GM18861 (cell line): ENCODE data around the gene ATG16L1.

Experiments
- ATAC-seq: cut with Tn5 transposase; IDR thresholded peaks from one replicate; pipeline ENCODE4 v1.9.1; 2021; ENCODE audit not compliant: unreplicated experiment

The ATG16L1 gene

GRCh38 chr2:233226511-233227031 lies 24.9 kb upstream of the ATG16L1 start:
- ATAC-seq, result no peak

- ATAC-seq, result no peak
These were observed 24.0 kb upstream of the ATG16L1 start for GRCh38 chr2:233227346-233227978.

- no peak for ATAC-seq
These were observed 23.1 kb upstream of the ATG16L1 start for GRCh38 chr2:233228376-233228775.

GRCh38 chr2:233233618-233234230 lies 17.7 kb upstream of the ATG16L1 start:
- no peak for ATAC-seq

- ATAC-seq, result no peak
These were observed 17.2 kb upstream of the ATG16L1 start for GRCh38 chr2:233234264-233234663.

GRCh38 chr2:233234996-233235395 lies 16.5 kb upstream of the ATG16L1 start:
- ATAC-seq, result no peak

- no peak for ATAC-seq
These were observed 15.5 kb upstream of the ATG16L1 start for GRCh38 chr2:233235977-233236376.

GRCh38 chr2:233236820-233237589 lies 14.5 kb upstream of the ATG16L1 start:
- no peak for ATAC-seq

GRCh38 chr2:233240897-233241296 lies 10.6 kb upstream of the ATG16L1 start:
- no peak for ATAC-seq

GRCh38 chr2:233241803-233242202 lies 9.7 kb upstream of the ATG16L1 start:
- no peak for ATAC-seq

- ATAC-seq, result no peak
These were observed 9.1 kb upstream of the ATG16L1 start for GRCh38 chr2:233242231-233242927.

GRCh38 chr2:233243348-233243747 lies 8.1 kb upstream of the ATG16L1 start:
- no peak for ATAC-seq

- no peak for ATAC-seq
These were observed 6.7 kb upstream of the ATG16L1 start for GRCh38 chr2:233244818-233245217.

GRCh38 chr2:233245406-233245805 lies 6.1 kb upstream of the ATG16L1 start:
- no peak for ATAC-seq

- ATAC-seq, result no peak
These were observed 4.4 kb upstream of the ATG16L1 start for GRCh38 chr2:233247116-233247515.

GRCh38 chr2:233247744-233248143 lies 3.7 kb upstream of the ATG16L1 start:
- ATAC-seq, result no peak

GRCh38 chr2:233248999-233249398 lies 2.5 kb upstream of the ATG16L1 start:
- no peak for ATAC-seq

GRCh38 chr2:233250568-233250967 lies 905 bp upstream of the ATG16L1 start:
- no peak for ATAC-seq

- ATAC-seq, result no peak
These were observed 528 bp upstream of the ATG16L1 start for GRCh38 chr2:233250985-233251305.

GRCh38 chr2:233252227-233252626 lies 754 bp downstream of the ATG16L1 start:
- no peak for ATAC-seq

- ATAC-seq, result no peak
These were observed 3.7 kb downstream of the ATG16L1 start for GRCh38 chr2:233255151-233255550.

GRCh38 chr2:233256048-233256447 lies 4.6 kb downstream of the ATG16L1 start:
- ATAC-seq, result no peak
